PC-3 (cell line): ENCODE results near the gene ACKR3. TPM values are rescaled to one million over a fixed set of nuclear protein-coding genes. Genes with fewer than 3 reads are reported as not detected.

Experiments used
- ATAC-seq: fragments of 200-7000 bp; cut with Tn5 transposase; 2 replicates; pipeline ENCODE4 v1.9.1; 2020; ENCODE audit warnings: mild to moderate bottlenecking, moderate library complexity
- BruUV-seq: library from RNA; stranded (reverse); fragments of 400-500 nt; replicated peaks from 2 replicates; lab custom pipeline; 2021; lab: Mats Ljungman, UMichigan
- CTCF ChIA-PET: fragments of 300-600 bp; sonication (Branson Sonifier 250); formaldehyde crosslinking; loops from one replicate; lab custom pipeline; 2022; ENCODE audit warnings: antibody characterized with exemption; lab: Charles Lee
- POLR2A ChIA-PET: fragments of 300-600 bp; sonication (Branson Sonifier 250); formaldehyde crosslinking; loops from one replicate; lab custom pipeline; 2022; ENCODE audit warnings: antibody characterized with exemption; ENCODE audit not compliant: unreplicated experiment; lab: Charles Lee
- DNase-seq: peaks from one replicate; pipeline ENCODE4 v3.0.0-alpha.2; 2015
- H2AFZ ChIP-seq: fragments of 300-600 bp; sonication (generic); 2 replicates; pipeline ENCODE4 v1.6.0; 2016; ENCODE audit warnings: antibody characterized with exemption, low read length
- H3F3A ChIP-seq: fragments of 300-600 bp; sonication (generic); one replicate; pipeline ENCODE4 v1.6.0; 2017; ENCODE audit warnings: antibody characterized with exemption, low read length, control low read depth, mild to moderate bottlenecking; ENCODE audit not compliant: unreplicated experiment
- H3K27ac ChIP-seq: fragments of 300-600 bp; sonication (generic); 2 replicates; pipeline ENCODE4 v1.5.1; 2016; ENCODE audit warnings: mild to moderate bottlenecking, low read length
- H3K27me3 ChIP-seq: fragments of 300-600 bp; sonication (generic); 2 replicates; pipeline ENCODE4 v1.6.1; 2016; ENCODE audit warnings: low read length, mixed read lengths
- H3K36me3 ChIP-seq: fragments of 300-600 bp; sonication (generic); 2 replicates; pipeline ENCODE4 v1.6.1; 2016; ENCODE audit warnings: low read depth, mixed run types, low read length, mixed read lengths
- H3K4me1 ChIP-seq: fragments of 300-600 bp; sonication (generic); 2 replicates; pipeline ENCODE4 v1.5.1; 2016; ENCODE audit warnings: low read length; ENCODE audit not compliant: insufficient read depth
- H3K4me2 ChIP-seq: fragments of 300-600 bp; sonication (generic); 2 replicates; pipeline ENCODE4 v1.6.0; 2016; ENCODE audit warnings: low read length
- H3K4me3 ChIP-seq: fragments of 300-600 bp; sonication (generic); 2 replicates; pipeline ENCODE4 v1.5.1; 2016; ENCODE audit warnings: mild to moderate bottlenecking, low read length, mixed read lengths
- H3K79me2 ChIP-seq: fragments of 300-600 bp; sonication (generic); 2 replicates; pipeline ENCODE4 v1.6.1; 2017; ENCODE audit warnings: low read length, mixed read lengths
- H3K9ac ChIP-seq: fragments of 300-600 bp; sonication (generic); 2 replicates; pipeline ENCODE4 v1.6.0; 2016; ENCODE audit warnings: mild to moderate bottlenecking, low read length
- H3K9me2 ChIP-seq: fragments of 300-600 bp; sonication (generic); replicated peaks from 2 replicates; pipeline ENCODE4 v1.6.1; 2016; ENCODE audit warnings: mixed run types, low read length, mixed read lengths
- H3K9me3 ChIP-seq: fragments of 300-600 bp; sonication (generic); 2 replicates; pipeline ENCODE4 v1.6.1; 2016; ENCODE audit warnings: low read length, mixed read lengths
- H4K20me1 ChIP-seq: fragments of 300-600 bp; sonication (generic); 2 replicates; pipeline ENCODE4 v1.6.1; 2016; ENCODE audit warnings: low read length, mixed read lengths
- EZH2 ChIP-seq: fragments of 300-600 bp; sonication (generic); IDR thresholded peaks from one replicate; pipeline ENCODE4 v1.6.1; 2017; ENCODE audit warnings: antibody characterized with exemption, mild to moderate bottlenecking, low read length; ENCODE audit not compliant: unreplicated experiment
- EZH2phosphoT487 ChIP-seq: fragments of 300-600 bp; sonication (generic); IDR thresholded peaks from 2 replicates; pipeline ENCODE4 v1.6.1; 2018; ENCODE audit warnings: mild to moderate bottlenecking, antibody characterized with exemption, low read length, borderline replicate concordance
- intact Hi-C: fragments of 100-400 bp; cut with micrococcal nuclease; formaldehyde crosslinking; loops from 2 replicates; pipeline ENCODE4 v1.9.0; 2023
- total RNA-seq: library from RNA; depleted of rRNA; stranded (reverse); fragments of >200 nt; gene quantifications from 2 replicates; pipeline ENCODE4 v1.2.3, GENCODE V29; 2014
- TF ChIP-seq, protein P1 (sequence below): fragments of 300-600 bp; sonication (generic); conservative IDR thresholded peaks from 2 replicates; pipeline ENCODE4 v1.5.1; 2017; ENCODE audit warnings: antibody characterized with exemption, low read depth, mild to moderate bottlenecking, low read length

The ACKR3 gene
- total RNA-seq, 1 experiment from 2014 or later = 3.1 TPM

DNA sequence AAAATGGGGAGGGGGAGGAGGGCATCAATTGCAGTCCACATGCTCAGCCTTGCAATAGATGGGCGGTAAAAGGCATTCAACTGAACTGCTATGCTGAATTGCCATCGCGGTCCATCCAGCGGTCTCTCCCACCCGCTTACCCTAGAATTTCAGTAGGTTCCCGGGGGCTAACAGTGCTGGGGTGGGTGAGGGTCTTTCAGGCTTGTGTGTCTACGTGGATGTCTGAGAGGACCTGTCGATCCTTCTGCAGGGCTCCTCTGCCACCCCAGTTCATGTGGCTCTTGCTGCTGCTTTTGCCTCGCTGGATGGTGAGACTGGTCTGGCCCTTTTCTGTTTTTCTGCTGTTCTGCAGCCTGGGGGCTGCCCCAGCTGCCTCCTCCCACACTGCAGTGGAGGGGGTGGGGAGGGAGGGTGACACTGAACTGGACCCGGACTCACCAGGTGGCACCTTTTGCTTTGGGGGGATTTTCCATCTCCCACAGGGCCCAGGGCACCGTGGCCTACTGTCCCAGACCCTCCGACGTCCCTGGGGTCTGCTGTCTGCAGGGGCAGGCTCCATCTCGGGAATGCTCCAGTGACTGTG, 14.1 kb downstream of the ACKR3 start:
- no peaks in the 10 kb centered on the region for H3F3A ChIP-seq
- H3K4me2 ChIP-seq = no peak overlapping the region
- H3K36me3 ChIP-seq = no peaks in the 10 kb centered on the region
- H3K79me2 ChIP-seq = no peaks in the 10 kb centered on the region
- H2AFZ ChIP-seq = no peak overlapping the region
- intact Hi-C loops = no loop called here
- no peak for TF ChIP-seq EZH2
- no peak for TF ChIP-seq EZH2phosphoT487
- TF ChIP-seq, protein P1, sequence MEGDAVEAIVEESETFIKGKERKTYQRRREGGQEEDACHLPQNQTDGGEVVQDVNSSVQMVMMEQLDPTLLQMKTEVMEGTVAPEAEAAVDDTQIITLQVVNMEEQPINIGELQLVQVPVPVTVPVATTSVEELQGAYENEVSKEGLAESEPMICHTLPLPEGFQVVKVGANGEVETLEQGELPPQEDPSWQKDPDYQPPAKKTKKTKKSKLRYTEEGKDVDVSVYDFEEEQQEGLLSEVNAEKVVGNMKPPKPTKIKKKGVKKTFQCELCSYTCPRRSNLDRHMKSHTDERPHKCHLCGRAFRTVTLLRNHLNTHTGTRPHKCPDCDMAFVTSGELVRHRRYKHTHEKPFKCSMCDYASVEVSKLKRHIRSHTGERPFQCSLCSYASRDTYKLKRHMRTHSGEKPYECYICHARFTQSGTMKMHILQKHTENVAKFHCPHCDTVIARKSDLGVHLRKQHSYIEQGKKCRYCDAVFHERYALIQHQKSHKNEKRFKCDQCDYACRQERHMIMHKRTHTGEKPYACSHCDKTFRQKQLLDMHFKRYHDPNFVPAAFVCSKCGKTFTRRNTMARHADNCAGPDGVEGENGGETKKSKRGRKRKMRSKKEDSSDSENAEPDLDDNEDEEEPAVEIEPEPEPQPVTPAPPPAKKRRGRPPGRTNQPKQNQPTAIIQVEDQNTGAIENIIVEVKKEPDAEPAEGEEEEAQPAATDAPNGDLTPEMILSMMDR = no peak
- H3K4me1 ChIP-seq = no peaks in the 10 kb centered on the region
- H3K9me2 ChIP-seq = no peaks in the 10 kb centered on the region
- H3K27ac ChIP-seq = no peak overlapping the region
- ATAC-seq (no peak), DNase-seq (no peak)
- ChIA-PET CTCF (no interaction called here), POLR2A (no interaction called here)
- H3K4me3 ChIP-seq = no peak overlapping the region
- BruUV-seq = no TSS peak
- H3K27me3 ChIP-seq = no peaks in the 10 kb centered on the region
- H3K9me3 ChIP-seq = no peaks in the 10 kb centered on the region
- no peak overlapping the region for H3K9ac ChIP-seq
- no peaks in the 10 kb centered on the region for H4K20me1 ChIP-seq

DNA sequence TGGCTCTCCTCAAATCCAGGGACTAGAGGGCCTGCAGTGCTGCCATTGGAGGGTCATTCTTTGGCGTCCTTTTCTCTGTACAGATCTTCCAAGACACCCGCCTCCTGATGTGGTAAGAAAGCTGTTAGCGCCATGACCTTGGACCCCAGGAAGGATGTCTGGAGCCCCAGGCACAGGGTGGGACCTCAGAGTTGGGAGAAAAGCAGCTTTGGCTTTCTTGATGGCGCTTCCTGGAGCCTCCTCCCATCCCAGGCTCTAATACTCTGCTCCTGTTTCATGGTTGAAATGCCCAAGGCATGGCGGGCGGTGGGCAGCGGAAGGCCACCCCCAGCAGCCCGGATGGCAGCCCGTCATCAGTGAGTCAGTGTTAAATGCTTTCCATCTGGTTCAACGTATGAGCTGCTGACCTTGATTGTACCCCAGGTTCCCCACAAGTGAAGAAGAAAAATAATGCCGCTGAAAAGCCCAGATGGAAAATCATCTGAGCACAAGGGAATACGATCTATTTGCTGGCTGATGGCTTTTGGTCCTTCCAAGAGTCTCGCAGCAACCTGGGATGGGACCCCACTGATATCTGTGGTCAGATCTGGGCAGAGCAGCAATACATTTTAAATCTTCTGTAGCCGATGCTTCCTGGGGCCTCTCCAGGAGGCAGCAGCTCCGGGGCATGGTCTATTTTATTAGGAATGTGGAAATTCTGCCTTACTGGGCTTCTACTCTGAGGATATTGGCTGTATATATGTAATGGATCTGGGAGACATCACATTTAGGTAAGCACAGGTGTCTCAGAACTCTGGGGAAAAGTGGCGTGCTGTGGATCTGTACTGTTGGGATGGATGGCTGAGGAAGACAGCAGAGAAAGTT, 15.1 kb downstream of the ACKR3 start:
- H3K4me2 ChIP-seq = no peak overlapping the region

More for the DNA sequence above, 15.1 kb downstream of the ACKR3 start:
- H2AFZ ChIP-seq = no peak overlapping the region
- H4K20me1 ChIP-seq = no peaks in the 10 kb centered on the region
- no peak overlapping the region for H3K4me3 ChIP-seq
- no peaks in the 10 kb centered on the region for H3K9me3 ChIP-seq
- H3F3A ChIP-seq = no peaks in the 10 kb centered on the region
- ChIA-PET CTCF (no interaction called here), POLR2A (no interaction called here)
- H3K4me1 ChIP-seq = no peaks in the 10 kb centered on the region
- H3K9me2 ChIP-seq = no peaks in the 10 kb centered on the region
- ATAC-seq (no peak), DNase-seq (no peak)
- TF ChIP-seq EZH2 = no peak
- no peak for TF ChIP-seq EZH2phosphoT487
- TF ChIP-seq, protein P1 = no peak
- H3K36me3 ChIP-seq = no peaks in the 10 kb centered on the region
- H3K27ac ChIP-seq = no peak overlapping the region
- no TSS peak for BruUV-seq
- no peaks in the 10 kb centered on the region for H3K79me2 ChIP-seq
- intact Hi-C loops = no loop called here
- no peak overlapping the region for H3K9ac ChIP-seq
- H3K27me3 ChIP-seq = no peaks in the 10 kb centered on the region
